Activated CD8-positive, alpha-beta memory T cell treated with anti-CD3 and anti-CD28 coated beads for 48 hours (primary cell): Measurements from ENCODE around the gene CCDC77.

ENCODE experiments used
- DNase-seq, 3 experiments: peaks; one replicate each; pipeline ENCODE4 v3.0.0-alpha.2; 2020; ENCODE audit warnings: low read depth in 2 of 3, low spot score in 2 of 3

The CCDC77 gene

GRCh38 chr12:452667-453210 is 51.3 kb downstream of the CCDC77 start:
- peak; percentile 48 to 76 (median 55) for DNase-seq

- DNase-seq = no peak
These were observed 53.4 kb downstream of the CCDC77 start for GRCh38 chr12:454833-455232.

- no peak for DNase-seq
These were observed 54.4 kb downstream of the CCDC77 start for GRCh38 chr12:455821-456220.

- no peak for DNase-seq
These were observed 56.2 kb downstream of the CCDC77 start for GRCh38 chr12:457676-458075.

GRCh38 chr12:459050-459429 is 57.6 kb downstream of the CCDC77 start:
- DNase-seq = no peak

GRCh38 chr12:459430-460258 is 58.2 kb downstream of the CCDC77 start, which contains the start of gene B4GALNT3:
B4GALNT3 (plus strand) TSS chr12:459939; CDS start chr12:460377, 438 bp downstream.
- DNase-seq = no peak

- DNase-seq = peak in 1 of 3 experiments; percentile 19
These were observed 59.1 kb downstream of the CCDC77 start for GRCh38 chr12:460261-461230.

GRCh38 chr12:461425-461824 is 60.0 kb downstream of the CCDC77 start:
- DNase-seq = no peak

- DNase-seq = no peak
These were observed 61.7 kb downstream of the CCDC77 start for GRCh38 chr12:462936-463705.

- DNase-seq = no peak
These were observed 63.2 kb downstream of the CCDC77 start for GRCh38 chr12:464484-465267.

GRCh38 chr12:466039-466438 is 64.6 kb downstream of the CCDC77 start:
- DNase-seq = no peak

- DNase-seq = no peak
These were observed 65.3 kb downstream of the CCDC77 start for GRCh38 chr12:466762-467161.

- no peak for DNase-seq
These were observed 66.1 kb downstream of the CCDC77 start for GRCh38 chr12:467591-467990.

- DNase-seq = no peak
These were observed 67.4 kb downstream of the CCDC77 start for GRCh38 chr12:468671-469389.

- DNase-seq = no peak
These were observed 68.7 kb downstream of the CCDC77 start for GRCh38 chr12:470133-470532.

- no peak for DNase-seq
These were observed 71.8 kb downstream of the CCDC77 start for GRCh38 chr12:473198-473597.

- no peak for DNase-seq
These were observed 72.6 kb downstream of the CCDC77 start for GRCh38 chr12:473863-474577.

- DNase-seq = no peak
These were observed 73.8 kb downstream of the CCDC77 start for GRCh38 chr12:475286-475685.

- no peak for DNase-seq
These were observed 77.7 kb downstream of the CCDC77 start for GRCh38 chr12:479161-479560.
